ENCODE data around the gene RCOR3.
"Not testable (repeated sequence)": the region's sequence is repeated elsewhere in the genome, so short reads cannot be mapped to it uniquely, and the experiment has no call there.

RCOR3 gene

DNA sequence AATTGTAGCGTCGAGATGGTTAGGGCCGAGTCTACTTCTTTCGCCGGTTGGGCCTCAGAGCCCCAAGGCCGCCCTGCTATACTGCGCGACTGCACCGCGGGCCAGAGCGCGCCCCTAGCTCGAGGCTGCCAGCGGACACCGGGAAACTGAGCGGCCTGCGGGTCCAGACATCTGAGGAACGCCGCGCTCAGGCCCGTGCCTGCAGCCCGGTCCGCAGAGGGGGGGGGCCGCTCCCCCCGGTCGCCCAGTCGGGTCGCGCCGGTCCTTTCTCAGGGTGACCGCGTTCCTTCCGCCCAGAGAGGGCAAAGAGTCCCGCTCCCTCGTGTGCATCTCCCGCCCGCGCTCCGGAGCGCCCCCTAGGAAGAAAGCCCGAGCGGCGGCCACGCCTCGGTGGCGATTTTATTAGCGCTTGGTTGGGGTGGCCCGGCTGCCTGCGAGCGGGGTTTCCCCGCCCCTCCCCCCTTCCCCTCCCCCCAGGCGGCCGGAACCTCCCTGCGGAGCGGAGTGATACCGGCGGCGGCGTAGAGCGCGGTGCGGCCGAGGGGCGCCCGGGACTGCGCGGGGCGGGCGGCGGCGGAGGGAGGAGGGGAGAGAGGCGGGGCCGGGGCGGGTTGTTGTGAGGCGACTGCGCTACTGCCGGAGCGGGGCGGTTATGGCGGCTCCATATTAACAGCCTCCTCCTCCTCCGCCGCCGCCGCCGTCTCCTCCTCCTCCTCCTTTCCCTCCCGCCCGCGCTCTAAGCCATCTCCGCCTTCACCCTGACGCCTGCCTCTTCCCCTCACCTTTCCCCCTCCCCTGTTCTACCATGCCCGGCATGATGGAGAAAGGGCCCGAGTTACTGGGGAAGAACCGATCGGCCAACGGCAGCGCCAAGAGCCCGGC, at the start of gene RCOR3:
RCOR3 (plus strand) TSS at position 611 of the 882 bp plus-strand sequence; CDS start at position 806, 195 bp downstream.
- DNase-seq (ENCODE audit: low read depth in 3 of 3) = peak; percentile 85 to 90 (median 86)

DNA sequence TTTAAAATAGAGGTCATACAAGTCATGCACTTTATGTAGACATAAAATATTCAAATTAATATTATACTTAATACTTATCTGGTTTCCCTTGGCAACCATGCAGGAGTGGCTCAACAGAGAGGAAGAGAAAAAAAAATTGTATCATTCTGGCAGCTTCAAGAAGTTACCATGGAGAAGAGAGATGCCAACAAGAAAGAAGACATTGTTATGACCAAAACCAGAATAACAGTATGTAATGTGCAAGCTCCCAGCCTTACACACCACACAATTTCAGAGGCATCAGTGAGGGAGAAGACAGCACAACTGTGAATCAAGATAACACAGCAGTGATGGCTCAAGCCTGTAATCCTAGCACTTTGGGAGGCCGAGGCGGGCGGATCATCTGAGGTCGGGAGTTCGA, 49.1 kb upstream of the RCOR3 start:
- DNase-seq (ENCODE audit: low read depth in 3 of 3) = no peak

DNA sequence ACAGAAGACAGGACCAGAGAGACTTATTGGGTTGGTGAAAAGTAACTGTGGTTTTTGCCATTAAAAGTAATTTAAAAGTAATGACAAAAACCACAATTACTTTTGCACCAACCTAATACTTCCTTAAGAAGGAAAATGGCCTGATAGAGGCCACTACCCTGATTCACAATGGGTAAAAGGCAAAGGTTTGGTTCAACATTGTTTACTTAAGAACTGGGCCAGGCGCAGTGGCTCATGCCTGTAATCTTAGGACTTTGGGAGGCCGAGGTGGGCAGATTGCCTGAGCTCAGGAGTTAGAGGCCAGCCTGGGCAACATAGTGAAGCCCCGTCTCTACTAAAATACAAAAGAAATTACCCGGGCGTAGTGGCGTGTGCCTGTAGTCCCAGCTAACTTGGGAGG, 48.2 kb upstream of the RCOR3 start:
- no peak for DNase-seq (ENCODE audit: low read depth in 3 of 3)

DNA sequence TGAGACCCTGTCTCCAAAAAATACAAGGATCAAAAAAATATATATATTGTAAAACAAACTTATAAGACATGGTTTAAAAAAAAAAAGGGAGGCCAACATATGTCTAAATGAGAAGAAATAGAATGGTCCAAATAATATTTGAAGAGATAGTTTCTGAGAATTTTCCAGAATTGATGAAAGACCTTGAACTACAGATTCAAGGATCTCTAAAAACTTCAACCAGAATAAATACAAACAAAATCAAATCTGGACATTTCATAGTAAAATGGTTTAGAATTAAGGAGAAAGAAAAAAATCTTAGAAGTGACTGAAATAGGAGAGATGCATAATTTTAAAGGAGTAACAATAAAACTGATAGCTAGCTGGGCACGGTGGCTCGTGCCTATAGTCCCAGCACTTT, 45.5 kb upstream of the RCOR3 start:
- no peak for DNase-seq (ENCODE audit: low read depth in 3 of 3)

DNA sequence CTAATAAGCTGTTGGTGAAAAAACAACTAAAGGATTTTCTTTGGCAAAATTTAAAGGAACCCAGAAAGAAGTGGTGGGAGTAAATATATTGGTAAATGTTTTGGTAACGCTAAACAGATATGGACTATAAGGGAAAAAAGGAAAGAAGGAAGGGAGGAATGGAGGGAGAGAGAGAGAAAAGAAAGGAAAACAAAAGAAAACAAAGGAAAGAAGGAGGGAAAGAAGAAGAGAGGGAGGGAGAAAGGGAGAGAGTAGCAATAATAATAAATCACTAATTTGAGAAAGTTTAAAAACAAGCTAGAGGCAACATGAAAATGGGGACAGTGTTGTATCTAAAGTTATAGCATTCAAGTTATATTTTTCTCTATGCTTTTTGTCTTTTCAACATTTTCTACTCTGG, 43.6 kb upstream of the RCOR3 start:
- no peak for DNase-seq (ENCODE audit: low read depth in 3 of 3)

DNA sequence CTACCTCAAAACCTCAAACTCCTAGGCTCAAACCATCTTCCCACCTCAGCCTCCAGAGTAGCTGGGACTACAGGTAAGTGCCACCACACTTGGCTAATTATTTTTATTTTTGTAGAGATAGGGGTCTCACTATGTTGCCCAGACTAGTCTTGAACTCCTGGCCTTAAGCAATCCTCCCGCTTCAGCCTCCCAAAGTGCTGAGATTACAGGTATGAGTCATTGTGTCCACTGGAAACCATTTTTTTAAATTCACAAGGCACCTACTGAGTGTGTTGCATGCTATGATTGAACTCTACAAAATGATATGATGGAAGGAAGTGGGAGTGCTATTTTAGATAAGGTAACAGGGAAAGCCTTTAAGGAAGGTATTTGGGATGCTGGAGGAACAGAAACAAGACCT, 41.8 kb upstream of the RCOR3 start:
- DNase-seq (ENCODE audit: low read depth in 3 of 3) = no peak

DNA sequence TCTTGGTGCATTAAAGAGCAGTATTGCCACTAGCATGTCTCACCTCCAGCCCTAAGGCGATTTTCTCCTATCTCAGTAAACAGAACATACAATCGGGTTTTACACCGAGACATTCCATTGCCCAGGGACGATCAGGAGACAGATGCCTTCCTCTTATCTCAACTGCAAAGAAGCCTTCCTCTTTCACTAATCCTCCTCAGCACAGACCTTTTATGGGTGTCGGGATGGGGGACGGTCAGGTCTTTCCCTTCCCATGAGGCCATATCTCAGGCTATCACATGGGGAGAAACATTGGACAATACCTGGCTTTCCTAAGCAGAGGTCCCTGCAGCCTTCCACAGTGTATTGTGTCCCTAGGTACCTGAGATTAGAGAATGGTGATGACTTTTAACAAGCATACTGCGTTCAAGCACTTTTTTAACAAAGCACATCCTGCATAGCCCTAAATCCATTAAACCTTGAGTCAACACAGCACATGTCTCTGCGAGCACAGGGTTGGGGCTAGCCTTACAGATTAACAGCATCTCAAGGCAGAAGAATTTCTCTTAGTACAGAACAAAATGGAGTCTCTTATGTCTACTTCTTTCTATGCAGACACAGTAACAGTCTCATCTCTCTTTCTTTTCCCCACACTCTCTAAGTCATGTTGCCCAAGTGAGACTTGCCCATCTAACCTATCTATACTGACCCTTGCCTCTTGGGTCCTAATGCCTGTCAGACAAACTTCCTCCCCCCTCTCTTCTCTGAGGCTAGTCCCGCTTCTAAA, 36.5 kb upstream of the RCOR3 start:
- DNase-seq (ENCODE audit: low read depth in 3 of 3) = not testable (repeated sequence)

DNA sequence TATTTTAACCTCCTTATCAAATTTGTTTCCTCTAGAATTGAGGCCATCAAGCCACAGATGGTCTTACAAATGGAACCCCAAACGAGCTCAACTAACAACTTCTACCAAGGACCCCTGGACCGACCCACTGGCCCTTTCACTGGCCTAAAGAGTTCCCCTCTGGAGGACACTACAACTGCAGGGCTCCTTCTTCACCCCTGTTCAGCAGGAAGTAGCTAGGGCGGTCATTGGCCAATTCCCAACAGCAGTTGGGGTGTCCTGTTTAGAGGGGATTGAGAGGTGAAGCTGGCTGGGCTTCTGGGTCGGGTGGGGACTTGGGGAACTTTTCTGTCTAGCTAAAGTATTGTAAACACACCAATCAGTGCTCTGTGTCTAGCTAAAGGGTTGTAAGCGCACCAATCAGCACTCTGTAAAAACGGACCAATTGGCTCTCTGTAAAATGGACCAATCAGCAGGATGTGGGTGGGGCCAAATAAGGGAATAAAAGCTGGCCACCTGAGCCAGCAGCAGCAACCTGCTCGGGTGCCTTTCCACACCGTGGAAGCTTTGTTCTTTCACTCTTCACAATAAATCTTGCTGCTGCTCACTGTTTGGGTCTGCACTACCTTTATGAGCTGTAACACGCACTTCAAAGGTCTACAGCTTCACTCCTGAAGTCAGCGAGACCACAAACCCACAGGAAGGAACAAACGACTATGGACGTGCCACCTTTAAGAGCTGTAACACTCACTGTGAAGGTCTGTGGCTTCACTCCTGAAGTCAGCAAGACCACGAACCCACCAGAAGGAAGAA, 30.4 kb upstream of the RCOR3 start:
- peak; percentile 6 to 38 (median 15) for DNase-seq (ENCODE audit: low read depth in 3 of 3)

DNA sequence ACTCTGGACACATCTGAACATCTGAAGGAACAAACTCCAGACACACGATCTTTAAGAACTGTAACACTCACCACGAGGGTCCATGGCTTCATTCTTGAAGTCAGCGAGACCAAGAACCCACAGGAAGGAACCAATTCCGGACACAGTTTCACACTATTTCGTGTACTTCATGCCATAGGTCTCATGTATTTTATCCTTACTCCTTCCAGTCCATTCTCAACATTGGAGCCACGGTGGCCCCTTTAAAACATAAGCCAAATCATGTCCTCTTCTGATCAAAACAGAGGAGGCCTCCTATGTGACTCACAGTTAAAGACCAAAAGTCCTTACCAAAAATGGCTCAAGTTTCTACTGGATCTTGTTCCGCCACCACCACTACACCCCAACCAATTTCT, 29.8 kb upstream of the RCOR3 start:
- DNase-seq (ENCODE audit: low read depth in 3 of 3) = no peak

DNA sequence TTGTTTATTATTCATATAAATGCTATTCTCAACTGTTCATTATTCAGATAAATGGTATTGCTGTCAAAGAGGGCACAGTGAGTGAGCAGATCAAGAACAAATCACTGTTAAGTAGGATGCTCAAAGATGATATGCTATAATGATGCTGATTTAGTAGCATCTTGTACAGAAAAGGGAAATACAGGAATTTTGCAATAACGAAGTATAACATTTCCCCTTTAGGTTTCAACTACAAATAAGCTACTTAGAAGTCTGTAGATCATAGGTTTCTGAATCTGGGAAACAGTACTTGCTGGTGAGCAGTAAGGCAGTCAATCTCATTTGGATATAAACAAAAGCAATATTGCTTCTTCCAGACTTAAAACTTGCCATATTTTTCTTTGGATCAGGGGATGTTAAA, 27.3 kb upstream of the RCOR3 start:
- no peak for DNase-seq (ENCODE audit: low read depth in 3 of 3)

DNA sequence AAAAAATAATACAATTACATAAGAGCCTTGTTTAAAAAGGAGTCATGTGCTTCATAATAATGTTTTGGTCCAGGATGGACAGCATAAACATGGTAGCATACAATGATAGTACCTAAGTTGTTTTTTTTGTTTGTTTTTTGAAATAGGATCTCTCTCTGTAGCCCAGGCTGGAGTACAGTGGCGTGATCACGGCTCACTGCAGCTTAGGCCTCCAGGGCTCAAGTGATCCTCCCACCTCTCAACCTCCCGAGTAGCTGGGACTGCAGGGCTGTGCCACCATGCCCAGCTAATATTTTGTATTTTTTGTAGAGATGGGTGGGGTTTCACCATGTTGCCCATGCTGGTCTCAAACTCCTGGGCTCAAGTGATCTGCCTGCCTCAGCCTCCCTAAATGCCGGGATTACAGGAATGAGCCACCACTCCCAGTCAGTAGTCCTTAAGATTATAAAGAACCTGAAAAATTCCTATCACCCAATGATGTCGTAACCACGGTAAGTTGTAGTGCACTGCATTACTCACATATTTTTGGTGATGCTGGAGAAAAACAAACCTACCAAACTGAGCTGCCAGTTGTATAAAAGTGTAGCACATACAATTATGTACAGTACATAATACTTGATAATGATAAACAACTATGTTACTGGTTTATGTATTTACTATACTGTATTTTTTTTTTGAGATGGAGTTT, 22.4 kb upstream of the RCOR3 start:
- no peak for DNase-seq (ENCODE audit: low read depth in 3 of 3)

DNA sequence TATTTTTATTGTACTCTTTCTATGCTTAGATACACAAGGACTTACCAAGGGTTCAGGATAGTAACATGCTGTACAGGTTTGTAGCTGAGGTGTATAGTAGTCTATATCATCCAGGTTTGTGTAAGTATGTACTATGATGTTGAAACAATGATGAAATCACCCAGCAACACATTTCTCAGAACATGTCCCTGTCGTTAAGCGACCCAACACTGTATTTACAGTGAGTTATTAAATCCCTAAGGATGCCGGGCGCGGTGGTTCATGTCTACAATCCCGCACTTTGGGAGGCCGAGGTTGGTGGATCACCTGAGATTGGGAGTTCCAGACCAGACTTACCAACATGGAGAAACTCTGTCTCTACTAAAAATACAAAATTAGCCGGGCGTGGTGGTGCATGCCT, 21.6 kb upstream of the RCOR3 start:
- DNase-seq (ENCODE audit: low read depth in 3 of 3) = no peak

DNA sequence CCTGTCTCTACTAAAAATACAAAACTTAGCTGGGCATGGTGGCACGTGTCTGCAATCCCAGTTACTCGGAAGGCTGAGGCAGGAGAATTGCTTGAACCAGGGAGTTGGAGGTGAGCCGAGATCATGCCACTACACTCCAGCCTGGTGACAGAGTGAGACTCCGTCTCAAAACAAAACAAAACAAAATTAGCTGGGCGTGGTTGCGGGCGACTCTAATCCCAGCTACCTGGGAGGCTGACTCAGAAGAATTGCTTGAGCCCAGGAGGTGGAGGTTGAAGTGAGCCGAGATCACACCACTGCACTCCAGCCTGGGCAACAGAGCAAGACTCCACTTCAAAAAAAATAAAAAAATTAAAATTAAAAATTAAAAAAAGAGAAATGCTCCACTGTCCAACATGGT, 18.6 kb upstream of the RCOR3 start:
- not testable (repeated sequence) for DNase-seq (ENCODE audit: low read depth in 3 of 3)

DNA sequence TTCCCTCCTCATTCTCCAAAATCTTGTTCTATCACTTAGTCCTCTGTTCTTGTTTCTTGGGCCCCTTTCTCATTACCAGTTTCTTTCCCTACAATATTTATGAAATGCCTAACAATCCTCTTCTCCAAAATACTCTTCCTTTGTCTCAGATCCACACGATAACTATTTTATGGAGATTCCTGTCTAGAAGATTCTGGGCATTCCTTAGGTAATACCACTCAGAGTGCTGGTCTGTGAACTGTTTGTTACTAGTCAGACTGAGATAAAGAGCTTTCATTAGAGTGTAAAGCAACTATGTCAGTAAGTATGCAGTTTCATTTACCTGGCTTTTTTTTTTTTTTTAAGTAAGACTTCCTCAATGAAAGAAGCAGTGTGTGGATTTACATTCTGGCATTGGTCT, 18.1 kb upstream of the RCOR3 start:
- no peak for DNase-seq (ENCODE audit: low read depth in 3 of 3)

DNA sequence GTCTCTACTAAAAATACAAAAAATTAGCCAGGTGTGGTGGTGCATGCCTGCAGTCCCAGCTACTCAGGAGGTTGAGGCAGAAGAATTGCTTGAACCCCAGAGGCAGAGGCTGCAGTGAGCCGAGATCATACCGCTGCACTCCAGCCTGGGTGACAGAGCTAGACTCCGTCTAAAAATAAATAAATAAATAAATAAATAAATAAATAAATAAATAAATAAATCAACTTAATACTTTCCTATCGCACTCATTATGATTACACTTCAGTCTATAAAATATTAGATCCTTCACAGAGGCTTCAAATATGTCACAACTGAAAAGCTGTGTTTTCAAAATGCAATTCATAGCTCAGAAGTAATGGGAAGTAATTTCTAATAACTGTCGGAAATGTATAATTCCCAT, 15.5 kb upstream of the RCOR3 start:
- DNase-seq (ENCODE audit: low read depth in 3 of 3) = not testable (repeated sequence)

DNA sequence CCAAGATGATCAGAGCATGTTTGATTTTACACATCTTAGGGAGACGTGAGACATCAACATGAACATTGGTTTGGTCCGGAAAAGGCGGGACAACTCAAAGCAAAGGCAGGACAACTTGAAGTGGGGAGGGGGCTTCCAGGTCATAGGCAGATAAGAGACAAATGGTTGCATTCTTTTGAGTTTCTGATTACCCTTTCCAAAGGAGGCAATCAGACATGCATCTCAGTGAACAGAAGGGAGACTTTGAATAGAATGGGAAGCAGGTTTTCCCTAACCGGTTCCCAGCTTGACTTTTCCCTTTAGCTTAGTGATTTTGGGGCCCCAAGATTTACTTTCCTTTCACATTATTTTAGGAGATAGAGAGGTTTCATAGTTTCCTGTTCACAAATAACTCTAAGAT, 12.6 kb upstream of the RCOR3 start:
- DNase-seq (ENCODE audit: low read depth in 3 of 3) = not testable (repeated sequence)

DNA sequence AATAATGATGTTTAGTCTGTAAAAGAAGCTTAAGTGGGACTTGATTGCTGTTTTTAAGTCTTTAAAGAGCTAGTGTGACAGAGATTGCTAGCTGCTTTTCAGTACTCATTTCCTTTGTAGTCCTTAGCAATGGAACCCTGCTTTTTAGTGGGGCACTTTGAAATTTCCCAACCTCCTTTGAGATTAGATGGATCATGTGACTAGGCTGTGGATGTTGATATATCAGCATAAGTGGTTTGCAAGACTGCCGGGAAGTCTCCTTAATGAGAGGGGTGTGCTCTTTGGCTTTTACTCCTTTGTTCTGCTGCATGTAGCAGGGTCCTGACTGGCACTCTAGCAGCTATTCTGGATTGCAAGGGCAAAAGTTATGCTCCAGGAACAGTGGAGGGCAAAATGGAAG, 11.2 kb upstream of the RCOR3 start:
- no peak for DNase-seq (ENCODE audit: low read depth in 3 of 3)

DNA sequence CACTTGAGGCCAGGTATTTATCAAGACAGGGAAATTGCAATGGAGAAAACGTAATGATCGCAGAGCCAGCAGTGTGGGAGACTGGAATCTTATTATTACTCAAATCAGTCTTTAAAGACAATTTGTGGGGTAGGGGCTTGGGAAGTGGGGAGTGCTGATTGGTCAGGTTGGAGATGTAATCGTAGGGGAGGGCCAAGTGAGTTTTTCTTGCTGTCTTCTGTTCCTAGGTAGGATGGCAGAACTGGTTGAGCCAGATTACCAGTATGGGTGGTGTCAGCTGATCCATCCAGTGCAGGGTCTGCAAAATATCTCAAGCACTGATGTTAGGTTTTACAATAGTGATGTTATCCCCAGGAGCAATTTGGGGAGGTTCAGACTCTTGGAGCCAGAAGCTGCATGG, 9.6 kb upstream of the RCOR3 start:
- not testable (repeated sequence) for DNase-seq (ENCODE audit: low read depth in 3 of 3)

DNA sequence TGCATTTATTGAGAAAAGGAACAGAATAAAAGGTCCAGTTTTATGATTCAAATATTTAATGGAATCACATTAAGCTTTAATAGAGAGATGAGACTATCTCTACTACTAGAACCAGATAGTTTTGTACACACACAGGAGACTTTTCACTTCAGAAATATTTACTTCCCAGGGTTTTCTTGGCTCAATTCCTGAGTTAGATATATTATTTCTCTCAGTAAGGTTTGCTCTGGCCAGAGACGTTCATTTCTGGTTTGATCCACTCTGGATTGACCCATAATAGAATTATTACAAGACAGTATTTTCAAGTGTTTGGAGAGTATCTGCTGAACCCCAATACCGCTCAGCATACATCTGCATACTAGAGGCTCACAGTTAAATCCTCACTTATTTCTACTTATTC, 1.3 kb upstream of the RCOR3 start:
- no peak for DNase-seq (ENCODE audit: low read depth in 3 of 3)

DNA sequence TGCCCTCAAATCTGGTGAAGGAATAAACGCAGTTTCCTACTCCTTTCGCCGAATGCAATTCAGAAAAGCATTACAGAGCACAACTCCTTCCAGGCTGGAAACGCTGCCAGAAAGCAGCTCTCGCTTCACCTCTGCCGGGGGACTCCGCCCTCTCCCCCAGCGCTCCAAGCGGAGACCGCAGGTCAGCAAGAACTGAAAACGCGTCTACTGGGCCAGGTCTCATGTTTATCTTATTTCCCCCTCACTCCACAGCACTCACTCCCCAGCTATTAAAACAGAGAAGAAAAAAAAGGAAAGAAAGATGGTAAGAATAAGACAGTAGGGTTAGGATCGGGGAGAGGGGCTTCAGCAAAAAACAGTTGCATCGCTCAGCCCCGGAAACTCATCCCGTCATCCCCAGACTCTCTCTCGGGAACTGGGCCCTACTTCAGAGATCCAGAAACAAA, 833 bp upstream of the RCOR3 start:
- DNase-seq (ENCODE audit: low read depth in 3 of 3) = peak; percentile 35 to 58 (median 45)

DNA sequence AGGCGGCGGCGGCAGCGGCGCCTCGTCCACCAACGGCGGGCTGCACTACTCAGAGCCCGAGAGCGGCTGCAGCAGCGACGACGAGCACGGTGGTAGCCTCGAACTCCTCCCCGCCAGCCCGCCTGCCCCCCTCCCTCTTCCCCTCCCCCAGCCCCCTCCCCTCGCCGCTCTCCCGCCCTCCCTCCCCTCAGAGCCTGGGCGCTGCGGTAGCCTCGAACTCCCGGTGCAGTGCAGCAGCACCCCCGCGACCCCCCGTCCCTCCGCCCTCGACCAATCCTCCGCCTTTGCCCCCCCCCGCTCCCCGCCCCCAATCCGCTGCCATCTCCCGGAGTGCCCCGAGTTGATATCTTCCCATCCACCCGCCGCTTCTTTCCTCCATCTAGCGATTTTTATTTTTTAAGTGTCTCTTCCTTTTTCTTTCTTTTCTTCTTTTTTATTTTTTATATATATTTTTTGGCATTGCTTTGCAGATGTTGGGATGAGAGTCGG, 516 bp downstream of the RCOR3 start:
- peak in 2 of 3 donors; percentile 32 to 38 for DNase-seq (ENCODE audit: low read depth in 3 of 3)
